PC-9 (cell line): ENCODE measurements around the gene PCDH9. TPM values are rescaled to one million over a fixed set of nuclear protein-coding genes. Genes with fewer than 3 reads are reported as not detected.

Experiments used
- BruUV-seq: library from RNA; stranded (reverse); fragments of 400-500 nt; replicated peaks from 2 replicates; lab custom pipeline; 2021; lab: Mats Ljungman, UMichigan
- CTCF ChIA-PET: fragments of 300-600 bp; sonication (Branson Sonifier 250); formaldehyde crosslinking; loops from one replicate; lab custom pipeline; 2022; ENCODE audit warnings: antibody characterized with exemption; lab: Charles Lee
- POLR2A ChIA-PET: fragments of 300-600 bp; sonication (Branson Sonifier 250); formaldehyde crosslinking; loops from one replicate; lab custom pipeline; 2022; ENCODE audit warnings: antibody characterized with exemption; ENCODE audit not compliant: unreplicated experiment; lab: Charles Lee
- DNase-seq, 2 experiments: peaks; one replicate each; pipeline versions ENCODE4 v3.0.0 to v3.0.0-alpha.2; 2015 to 2022; ENCODE audit warnings: mixed read lengths in 1 of 2
- H2AFZ ChIP-seq: fragments of 200-600 bp; sonication (generic); 2 replicates; pipeline ENCODE4 v1.8.1; 2017; ENCODE audit warnings: antibody characterized with exemption
- H3F3A ChIP-seq: fragments of 200-600 bp; sonication (generic); 2 replicates; pipeline ENCODE4 v1.8.1; 2017; ENCODE audit warnings: antibody characterized with exemption, mild to moderate bottlenecking, low read depth; ENCODE audit not compliant: insufficient read depth
- H3K27ac ChIP-seq: fragments of 200-600 bp; sonication (generic); 2 replicates; pipeline ENCODE4 v1.6.1; 2016; ENCODE audit warnings: mixed run types
- H3K27me3 ChIP-seq: fragments of 200-600 bp; sonication (generic); 2 replicates; pipeline ENCODE4 v1.6.1; 2016; ENCODE audit warnings: low read depth, mixed run types; ENCODE audit not compliant: insufficient read depth
- H3K36me3 ChIP-seq: fragments of 200-600 bp; sonication (generic); 2 replicates; pipeline ENCODE4 v1.6.1; 2016; ENCODE audit warnings: low read depth, mixed run types
- H3K4me1 ChIP-seq: fragments of 200-600 bp; sonication (generic); replicated peaks from 2 replicates; pipeline ENCODE4 v1.6.1; 2016; ENCODE audit warnings: mixed run types; ENCODE audit not compliant: insufficient read depth
- H3K4me2 ChIP-seq: fragments of 200-600 bp; sonication (generic); 2 replicates; pipeline ENCODE4 v1.6.1; 2017; ENCODE audit warnings: mixed run types
- H3K4me3 ChIP-seq: fragments of 200-600 bp; sonication (generic); 2 replicates; pipeline ENCODE4 v1.6.1; 2016; ENCODE audit warnings: mixed run types
- H3K79me2 ChIP-seq: fragments of 200-600 bp; sonication (generic); 2 replicates; pipeline ENCODE4 v1.6.1; 2017; ENCODE audit warnings: low read depth, mixed run types
- H3K9me2 ChIP-seq: fragments of 200-600 bp; sonication (generic); 2 replicates; pipeline ENCODE4 v1.8.1; 2017; ENCODE audit warnings: mild to moderate bottlenecking; ENCODE audit not compliant: insufficient read depth
- H3K9me3 ChIP-seq: fragments of 200-600 bp; sonication (generic); 2 replicates; pipeline ENCODE4 v1.8.1; 2016; ENCODE audit warnings: low read depth; ENCODE audit not compliant: insufficient read depth
- H4K20me1 ChIP-seq: fragments of 200-600 bp; sonication (generic); 2 replicates; pipeline ENCODE4 v1.8.1; 2017; ENCODE audit not compliant: insufficient read depth
- CTCF ChIP-seq: fragments of 200-600 bp; sonication (generic); conservative IDR thresholded peaks from 2 replicates; pipeline ENCODE4 v1.6.1; 2017; ENCODE audit warnings: mixed run types, antibody characterized with exemption, mild to moderate bottlenecking, moderate library complexity
- EZH2 ChIP-seq: fragments of 200-600 bp; sonication (generic); IDR thresholded peaks from 2 replicates; pipeline ENCODE4 v1.8.0; 2017; ENCODE audit warnings: antibody characterized with exemption, low read depth
- intact Hi-C: fragments of 100-400 bp; cut with micrococcal nuclease; formaldehyde crosslinking; loops from one replicate; pipeline ENCODE4 v1.10.0; 2022; ENCODE audit not compliant: unreplicated experiment
- total RNA-seq: library from RNA; stranded (reverse); gene quantifications from 2 replicates; pipeline ENCODE4 v1.2.3, GENCODE V29; 2021

Gene PCDH9
- total RNA-seq, 1 experiment from 2014 or later: 0.37 TPM

- H3K79me2 ChIP-seq: no peaks in the 10 kb centered on the region
- ChIA-PET CTCF (no interaction called here), POLR2A (no interaction called here)
- H4K20me1 ChIP-seq: no peaks in the 10 kb centered on the region
- H3F3A ChIP-seq: no peaks in the 10 kb centered on the region
- no peak overlapping the region for H3K4me3 ChIP-seq
- DNase-seq: no peak
- H3K9me3 ChIP-seq: no peaks in the 10 kb centered on the region
- H2AFZ ChIP-seq: no peak overlapping the region
- H3K27ac ChIP-seq: no peak overlapping the region
- intact Hi-C loops: no loop called here
- no peak for TF ChIP-seq EZH2
- TF ChIP-seq CTCF: no peak
- no peaks in the 10 kb centered on the region for H3K27me3 ChIP-seq
- no peaks in the 10 kb centered on the region for H3K4me1 ChIP-seq
- no peaks in the 10 kb centered on the region for H3K36me3 ChIP-seq
- no TSS peak for BruUV-seq
- no peak overlapping the region for H3K4me2 ChIP-seq
- H3K9me2 ChIP-seq: no peaks in the 10 kb centered on the region
Observed at GRCh38 chr13:66362485-66362884, 867.7 kb downstream of the PCDH9 start.

GRCh38 chr13:66359910-66360552 is 870.1 kb downstream of the PCDH9 start:
- DNase-seq: no peak
- ChIA-PET CTCF (no interaction called here), POLR2A (no interaction called here)
- no peaks in the 10 kb centered on the region for H3K36me3 ChIP-seq
- no peaks in the 10 kb centered on the region for H3K79me2 ChIP-seq
- intact Hi-C loops: no loop called here
- no peaks in the 10 kb centered on the region for H3K9me3 ChIP-seq
- TF ChIP-seq CTCF (no peak), EZH2 (no peak)
- no peak overlapping the region for H2AFZ ChIP-seq
- no peaks in the 10 kb centered on the region for H3K27me3 ChIP-seq
- H3K4me2 ChIP-seq: no peak overlapping the region
- no peak overlapping the region for H3K27ac ChIP-seq
- H3K4me3 ChIP-seq: no peak overlapping the region
- no peaks in the 10 kb centered on the region for H3K9me2 ChIP-seq
- H3K4me1 ChIP-seq: no peaks in the 10 kb centered on the region
- H3F3A ChIP-seq: no peaks in the 10 kb centered on the region
- H4K20me1 ChIP-seq: no peaks in the 10 kb centered on the region
- BruUV-seq: no TSS peak

DNA sequence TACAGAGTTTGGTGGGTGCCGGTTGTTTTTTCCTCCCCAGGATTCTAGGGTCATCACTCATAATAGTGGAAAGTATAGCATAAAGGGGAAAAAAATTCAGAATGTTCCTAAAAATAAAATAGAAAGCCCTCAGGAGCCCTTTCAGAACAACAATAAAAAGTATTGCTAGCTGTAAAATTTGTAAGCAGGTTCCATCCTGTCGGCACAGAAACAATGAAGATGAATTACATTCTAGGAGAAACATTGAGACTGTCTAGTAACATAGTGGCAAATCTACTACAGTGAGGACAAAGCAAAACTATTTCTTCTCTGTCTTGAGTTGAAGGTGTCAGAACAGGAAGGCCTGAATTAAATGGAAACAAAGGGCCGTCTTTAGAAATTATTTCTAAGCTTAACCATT is 870.7 kb downstream of the PCDH9 start:
- ChIA-PET CTCF (no interaction called here), POLR2A (no interaction called here)
- Histone ChIP-seq H3F3A (no peaks in the 10 kb centered on the region), H3K27me3 (no peaks in the 10 kb centered on the region), H3K4me3 (no peak overlapping the region), H3K79me2 (no peaks in the 10 kb centered on the region), H3K4me2 (no peak overlapping the region), H4K20me1 (no peaks in the 10 kb centered on the region), H3K4me1 (no peaks in the 10 kb centered on the region), H3K36me3 (no peaks in the 10 kb centered on the region), H2AFZ (no peak overlapping the region), H3K9me2 (no peaks in the 10 kb centered on the region), H3K9me3 (no peaks in the 10 kb centered on the region), H3K27ac (no peak overlapping the region)
- intact Hi-C loops: no loop called here
- TF ChIP-seq EZH2: no peak
- no peak for TF ChIP-seq CTCF
- no peak for DNase-seq
- BruUV-seq: no TSS peak
